H9 (cell line): ENCODE results near the gene ITGAE. TPM values are rescaled to one million over a fixed set of nuclear protein-coding genes. Genes with fewer than 3 reads are reported as not detected.

ENCODE experiments used
- DNase-seq: peaks from one replicate; pipeline ENCODE4 v3.0.0-alpha.2; 2017
- H2AFZ ChIP-seq: one replicate; pipeline ENCODE4 v1.6.1; 2013; ENCODE audit warnings: mild to moderate bottlenecking, low read length, control low read depth, moderate library complexity
- H2AK5ac ChIP-seq: 2 replicates; pipeline ENCODE4 v1.6.1; 2013; ENCODE audit warnings: low read length, control low read depth, mixed read lengths; ENCODE audit not compliant: insufficient read length
- H2BK120ac ChIP-seq: one replicate; pipeline ENCODE4 v1.6.1; 2013; ENCODE audit warnings: low read depth, mild to moderate bottlenecking, low read length, control low read depth, inconsistent platforms; ENCODE audit not compliant: poor library complexity, severe bottlenecking
- H2BK12ac ChIP-seq: 2 replicates; pipeline ENCODE4 v1.6.1; 2013; ENCODE audit warnings: low read length, control low read depth, mixed read lengths, low read depth; ENCODE audit not compliant: insufficient read length
- H2BK15ac ChIP-seq: 2 replicates; pipeline ENCODE4 v1.6.1; 2013; ENCODE audit warnings: low read depth, low read length, control low read depth
- H2BK20ac ChIP-seq: one replicate; pipeline ENCODE4 v1.6.1; 2013; ENCODE audit warnings: low read depth, mild to moderate bottlenecking, low read length, control low read depth, inconsistent platforms; ENCODE audit not compliant: poor library complexity, severe bottlenecking
- H2BK5ac ChIP-seq: 2 replicates; pipeline ENCODE4 v1.6.1; 2013; ENCODE audit warnings: low read length, control low read depth, mixed read lengths; ENCODE audit not compliant: insufficient read length
- H3K14ac ChIP-seq: 2 replicates; pipeline ENCODE4 v1.6.1; 2013; ENCODE audit warnings: low read length, control low read depth; ENCODE audit not compliant: insufficient read depth
- H3K18ac ChIP-seq: 2 replicates; pipeline ENCODE4 v1.6.1; 2013; ENCODE audit warnings: low read depth, mild to moderate bottlenecking, mixed read lengths, low read length, control low read depth; ENCODE audit not compliant: insufficient read length
- H3K23ac ChIP-seq: 2 replicates; pipeline ENCODE4 v1.6.1; 2013; ENCODE audit warnings: low read length, control low read depth, mixed read lengths, low read depth; ENCODE audit not compliant: insufficient read length
- H3K23me2 ChIP-seq: 2 replicates; pipeline ENCODE4 v1.6.1; 2013; ENCODE audit warnings: low read depth, mild to moderate bottlenecking, mixed read lengths, low read length, control low read depth; ENCODE audit not compliant: insufficient read length, poor library complexity, severe bottlenecking
- H3K27ac ChIP-seq: 2 replicates; pipeline ENCODE4 v1.5.1; 2013; ENCODE audit warnings: low read length, control low read depth, mixed read lengths, low read depth; ENCODE audit not compliant: insufficient read length
- H3K27me3 ChIP-seq: 2 replicates; pipeline ENCODE4 v1.6.1; 2013; ENCODE audit warnings: low read length, control low read depth, inconsistent platforms; ENCODE audit not compliant: insufficient read depth
- H3K4ac ChIP-seq: 2 replicates; pipeline ENCODE4 v1.6.1; 2013; ENCODE audit warnings: low read depth, mild to moderate bottlenecking, control low read depth, inconsistent platforms, low read length, moderate library complexity
- H3K4me1 ChIP-seq: 2 replicates; pipeline ENCODE4 v1.6.1; 2013; ENCODE audit warnings: low read length, control low read depth, inconsistent platforms; ENCODE audit not compliant: insufficient read depth
- H3K4me2 ChIP-seq: 2 replicates; pipeline ENCODE4 v1.6.1; 2013; ENCODE audit warnings: low read length, control low read depth, mixed read lengths; ENCODE audit not compliant: insufficient read length, insufficient read depth
- H3K56ac ChIP-seq: 2 replicates; pipeline ENCODE4 v1.6.1; 2013; ENCODE audit warnings: low read depth, mild to moderate bottlenecking, mixed read lengths, low read length, control low read depth; ENCODE audit not compliant: insufficient read length
- H3K79me1 ChIP-seq: 2 replicates; pipeline ENCODE4 v1.6.1; 2013; ENCODE audit warnings: low read depth, mild to moderate bottlenecking, moderate library complexity, low read length, control low read depth, inconsistent platforms; ENCODE audit not compliant: insufficient read depth, poor library complexity, severe bottlenecking
- H3K79me2 ChIP-seq: 2 replicates; pipeline ENCODE4 v1.6.1; 2013; ENCODE audit warnings: low read length, control low read depth, inconsistent platforms; ENCODE audit not compliant: insufficient read depth
- H3K9ac ChIP-seq: 2 replicates; pipeline ENCODE4 v1.6.1; 2013; ENCODE audit warnings: low read length, control low read depth, mixed read lengths; ENCODE audit not compliant: insufficient read length; ENCODE audit errors: extremely low read depth
- H3K9me3 ChIP-seq: one replicate; pipeline ENCODE4 v1.6.1; 2013; ENCODE audit warnings: low read depth, low read length, inconsistent platforms; ENCODE audit not compliant: control insufficient read depth
- H3T11ph ChIP-seq: one replicate; pipeline ENCODE4 v1.6.1; 2013; ENCODE audit warnings: mild to moderate bottlenecking, low read length, control low read depth, inconsistent platforms
- H4K20me1 ChIP-seq: one replicate; pipeline ENCODE4 v1.6.1; 2013; ENCODE audit not compliant: control insufficient read depth, insufficient read length, insufficient read depth
- H4K5ac ChIP-seq: 2 replicates; pipeline ENCODE4 v1.6.1; 2013; ENCODE audit warnings: low read depth, mild to moderate bottlenecking, mixed read lengths, low read length, control low read depth; ENCODE audit not compliant: insufficient read length
- H4K8ac ChIP-seq: replicated peaks from 2 replicates; pipeline ENCODE4 v1.6.1; 2013; ENCODE audit warnings: low read length, control low read depth, mixed read lengths, low read depth; ENCODE audit not compliant: insufficient read length
- H4K91ac ChIP-seq: 2 replicates; pipeline ENCODE4 v1.6.1; 2013; ENCODE audit warnings: low read depth, mild to moderate bottlenecking, moderate library complexity, mixed read lengths, low read length, control low read depth; ENCODE audit not compliant: insufficient read length
- H3K27ac Mint-ChIP-seq, 3 experiments: 2 replicates in 2 of 3; 3 replicates in 1 of 3; pipeline ENCODE4 v1.8.0; 2020 to 2021; ENCODE audit warnings: mixed read lengths in 3 of 3, mild to moderate bottlenecking in 1 of 3, moderate library complexity in 1 of 3
- H3K27me3 Mint-ChIP-seq: 2 replicates; pipeline ENCODE4 v1.8.0; 2021; ENCODE audit warnings: low read depth, mild to moderate bottlenecking, moderate library complexity, mixed read lengths
- H3K36me3 Mint-ChIP-seq, 3 experiments: 2 replicates in 2 of 3; 3 replicates in 1 of 3; pipeline ENCODE4 v1.8.0; 2020 to 2021; ENCODE audit warnings: low read depth in 3 of 3, mixed read lengths in 3 of 3; ENCODE audit not compliant: insufficient read depth in 1 of 3
- H3K4me1 Mint-ChIP-seq, 2 experiments: 2 replicates each; pipeline ENCODE4 v1.8.0; 2020; ENCODE audit warnings: mixed read lengths in 2 of 2
- H3K4me3 Mint-ChIP-seq, 2 experiments: 2 replicates in 1 of 2; 3 replicates in 1 of 2; pipeline ENCODE4 v1.8.0; 2020 to 2021; ENCODE audit warnings: mild to moderate bottlenecking in 2 of 2, mixed read lengths in 2 of 2, moderate library complexity in 1 of 2
- H3K9me3 Mint-ChIP-seq, 2 experiments: 2 replicates in 1 of 2; 3 replicates in 1 of 2; pipeline ENCODE4 v1.8.0; 2020; ENCODE audit warnings: mild to moderate bottlenecking in 2 of 2, mixed read lengths in 2 of 2, moderate library complexity in 1 of 2
- WGBS: extraction: QIAGEN DNeasy Blood & Tissue Kit; methylation state at CpG from one replicate; pipeline ENCODE4 v1.1.7; 2013; ENCODE audit warnings: missing lambda C conversion rate, low lambda C conversion rate, mixed read lengths; ENCODE audit not compliant: insufficient read length; ENCODE audit errors: extremely low coverage; 5-methylcytosine and 5-hydroxymethylcytosine counted together
- total RNA-seq: library from RNA; stranded (reverse); gene quantifications from 2 replicates; pipeline ENCODE4 v1.2.1, GENCODE V29; 2021
- TF ChIP-seq, protein P1 (sequence below): fragments of 200-600 bp; sonication (generic); conservative IDR thresholded peaks from 3 replicates; pipeline ENCODE4 v1.8.0; 2021; ENCODE audit warnings: antibody characterized with exemption, mild to moderate bottlenecking

ITGAE gene
- total RNA-seq, 1 experiment from 2014 or later, result 23.5 TPM

DNA sequence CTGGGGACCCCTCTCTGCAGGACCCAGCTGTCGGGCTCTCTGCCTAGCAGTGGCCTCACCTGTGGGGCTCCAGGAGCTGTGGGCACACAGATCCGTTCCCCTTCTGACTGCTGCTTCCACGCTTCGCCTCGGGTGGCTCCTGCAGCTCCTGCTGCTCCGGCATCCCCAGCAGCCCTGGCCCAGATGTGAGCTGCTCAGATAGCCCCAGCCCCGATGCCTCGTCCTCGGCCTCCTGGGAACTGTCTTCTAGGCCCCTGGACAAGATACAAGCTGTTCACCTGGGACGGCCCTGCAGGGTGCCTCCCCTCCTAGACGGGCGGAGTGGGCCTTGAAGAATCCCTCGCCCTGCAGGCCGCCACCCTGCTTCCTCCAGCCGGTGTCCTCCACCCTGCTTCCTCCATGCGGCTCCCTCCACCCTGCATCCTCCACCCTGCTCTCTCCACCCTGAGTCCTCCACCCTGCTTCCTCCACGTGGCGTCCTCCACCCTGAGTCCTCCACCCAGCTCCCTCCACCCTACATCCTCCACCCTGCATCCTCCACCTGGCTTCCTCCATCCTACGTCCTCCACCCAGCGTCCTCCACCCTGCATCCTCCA lies 121.4 kb downstream of the ITGAE start:
- no peak overlapping the region for H3K27ac ChIP-seq
- Mint-ChIP-seq H3K4me1 (peaks cover 9 to 19% of the 10 kb centered on the region in 2 experiments), H3K27me3 (peaks cover 4% of the 10 kb centered on the region; the same call in 1 of the 2 replicates), H3K27ac (no peak overlapping the region), H3K9me3 (no peaks in the 10 kb centered on the region), H3K36me3 (no peaks in the 10 kb centered on the region; a peak in 1 of 7 replicates), H3K4me3 (no peak overlapping the region)
- H2BK12ac ChIP-seq, result no peak overlapping the region
- H2BK5ac ChIP-seq, result no peak overlapping the region
- H3K23ac ChIP-seq, result no peak overlapping the region
- H3K56ac ChIP-seq, result no peak overlapping the region
- H2BK15ac ChIP-seq, result no peak overlapping the region
- H3K4me1 ChIP-seq, result no peaks in the 10 kb centered on the region
- H3K23me2 ChIP-seq, result no peaks in the 10 kb centered on the region
- no peak overlapping the region for H2AK5ac ChIP-seq
- no peak overlapping the region for H3K14ac ChIP-seq
- H4K20me1 ChIP-seq, result no peaks in the 10 kb centered on the region
- no peak overlapping the region for H3K4ac ChIP-seq
- no peak overlapping the region for H3K18ac ChIP-seq
- no peak overlapping the region for H2BK20ac ChIP-seq
- TF ChIP-seq, protein P1, sequence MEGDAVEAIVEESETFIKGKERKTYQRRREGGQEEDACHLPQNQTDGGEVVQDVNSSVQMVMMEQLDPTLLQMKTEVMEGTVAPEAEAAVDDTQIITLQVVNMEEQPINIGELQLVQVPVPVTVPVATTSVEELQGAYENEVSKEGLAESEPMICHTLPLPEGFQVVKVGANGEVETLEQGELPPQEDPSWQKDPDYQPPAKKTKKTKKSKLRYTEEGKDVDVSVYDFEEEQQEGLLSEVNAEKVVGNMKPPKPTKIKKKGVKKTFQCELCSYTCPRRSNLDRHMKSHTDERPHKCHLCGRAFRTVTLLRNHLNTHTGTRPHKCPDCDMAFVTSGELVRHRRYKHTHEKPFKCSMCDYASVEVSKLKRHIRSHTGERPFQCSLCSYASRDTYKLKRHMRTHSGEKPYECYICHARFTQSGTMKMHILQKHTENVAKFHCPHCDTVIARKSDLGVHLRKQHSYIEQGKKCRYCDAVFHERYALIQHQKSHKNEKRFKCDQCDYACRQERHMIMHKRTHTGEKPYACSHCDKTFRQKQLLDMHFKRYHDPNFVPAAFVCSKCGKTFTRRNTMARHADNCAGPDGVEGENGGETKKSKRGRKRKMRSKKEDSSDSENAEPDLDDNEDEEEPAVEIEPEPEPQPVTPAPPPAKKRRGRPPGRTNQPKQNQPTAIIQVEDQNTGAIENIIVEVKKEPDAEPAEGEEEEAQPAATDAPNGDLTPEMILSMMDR, result no peak
- H3K9ac ChIP-seq, result no peak overlapping the region
- H3K4me2 ChIP-seq, result no peak overlapping the region
- no peak for DNase-seq
- no peaks in the 10 kb centered on the region for H3K9me3 ChIP-seq
- no peak overlapping the region for H2AFZ ChIP-seq
- H3K79me2 ChIP-seq, result no peaks in the 10 kb centered on the region
- H3K27me3 ChIP-seq, result no peaks in the 10 kb centered on the region
- H4K91ac ChIP-seq, result no peak overlapping the region
- H2BK120ac ChIP-seq, result no peak overlapping the region
- H3K79me1 ChIP-seq, result no peaks in the 10 kb centered on the region
- H3T11ph ChIP-seq, result no peak overlapping the region
- no peak overlapping the region for H4K8ac ChIP-seq
- no peak overlapping the region for H4K5ac ChIP-seq
- no CpG with 5 or more reads among the region's 20 CpGs for WGBS
